8988T (cell line): ENCODE data around the gene HSPE1.
A peak's percentile ranks its signal among the peaks of the same experiment; 100 is the strongest.
"Not testable (repeated sequence)": the region's sequence is repeated elsewhere in the genome, so short reads cannot be mapped to it uniquely, and the experiment has no call there.

Experiments used
- DNase-seq: peaks from one replicate; pipeline ENCODE4 v3.0.0; 2011

Gene HSPE1

GRCh38 chr2:197499594-197500502 is at the start of gene HSPE1, which contains the start of gene HSPD1:
Gene HSPE1 (plus strand): TSS chr2:197500379. CDS start chr2:197500437, 58 bp downstream.
Gene HSPD1 (minus strand): TSS chr2:197499840. CDS start chr2:197498848, 992 bp downstream.
- DNase-seq, result peak; percentile 80

- DNase-seq, result no peak
These were observed 49.7 kb upstream of the HSPE1 start for GRCh38 chr2:197450465-197450864.

- not testable (repeated sequence) for DNase-seq
These were observed 49.2 kb upstream of the HSPE1 start for GRCh38 chr2:197450935-197451358.

GRCh38 chr2:197452754-197453122 is 47.4 kb upstream of the HSPE1 start:
- DNase-seq, result no peak

- peak; percentile 80 for DNase-seq
These were observed 46.9 kb upstream of the HSPE1 start, which contains the start of gene COQ10B for GRCh38 chr2:197453123-197453913. Gene COQ10B (plus strand): TSS chr2:197453552. CDS start chr2:197453561, 9 bp downstream.

GRCh38 chr2:197453914-197454398 is 46.2 kb upstream of the HSPE1 start:
- DNase-seq, result no peak

- no peak for DNase-seq
These were observed 45.3 kb upstream of the HSPE1 start for GRCh38 chr2:197454923-197455322.

GRCh38 chr2:197455428-197455827 is 44.8 kb upstream of the HSPE1 start:
- no peak for DNase-seq

- no peak for DNase-seq
These were observed 39.5 kb upstream of the HSPE1 start for GRCh38 chr2:197460649-197461048.

- DNase-seq, result no peak
These were observed 39.1 kb upstream of the HSPE1 start for GRCh38 chr2:197461057-197461456.

GRCh38 chr2:197464175-197464574 is 36.0 kb upstream of the HSPE1 start:
- DNase-seq, result no peak

GRCh38 chr2:197472166-197472565 is 28.0 kb upstream of the HSPE1 start:
- no peak for DNase-seq

- no peak for DNase-seq
These were observed 22.4 kb upstream of the HSPE1 start for GRCh38 chr2:197477797-197478196.

GRCh38 chr2:197480165-197481036 is 19.8 kb upstream of the HSPE1 start:
- no peak for DNase-seq

- DNase-seq, result not testable (repeated sequence)
These were observed 15.9 kb upstream of the HSPE1 start for GRCh38 chr2:197484248-197484647.

GRCh38 chr2:197486175-197486574 is 14.0 kb upstream of the HSPE1 start:
- no peak for DNase-seq

GRCh38 chr2:197487385-197487784 is 12.8 kb upstream of the HSPE1 start:
- DNase-seq, result no peak

GRCh38 chr2:197495433-197496134 is 4.6 kb upstream of the HSPE1 start:
- DNase-seq, result no peak

GRCh38 chr2:197496695-197497094 is 3.5 kb upstream of the HSPE1 start:
- no peak for DNase-seq

- no peak for DNase-seq
These were observed 2.9 kb upstream of the HSPE1 start for GRCh38 chr2:197497326-197497725.

- no peak for DNase-seq
These were observed 1.8 kb upstream of the HSPE1 start for GRCh38 chr2:197498235-197498936.
